Panc1 (cell line): ENCODE measurements around the gene SIK3. TPM values are rescaled to one million over a fixed set of nuclear protein-coding genes. Genes with fewer than 3 reads are reported as not detected.

Source experiments
- ATAC-seq: fragments of 200-7000 bp; cut with Tn5 transposase; 2 replicates; pipeline ENCODE4 v1.9.1; 2020; ENCODE audit warnings: mild to moderate bottlenecking, moderate library complexity
- BruUV-seq: library from RNA; stranded (reverse); fragments of 400-500 nt; replicated peaks from 2 replicates; lab custom pipeline; 2021; lab: Mats Ljungman, UMichigan
- CTCF ChIA-PET: fragments of 300-600 bp; sonication (Branson Sonifier 250); formaldehyde crosslinking; loops from one replicate; lab custom pipeline; 2022; ENCODE audit warnings: antibody characterized with exemption; lab: Charles Lee
- POLR2A ChIA-PET: fragments of 300-600 bp; sonication (Branson Sonifier 250); formaldehyde crosslinking; loops from one replicate; lab custom pipeline; 2022; ENCODE audit warnings: antibody characterized with exemption; lab: Charles Lee
- DNase-seq: peaks from one replicate; pipeline ENCODE4 v3.0.0-alpha.2; 2010; ENCODE audit warnings: low read depth, low spot score
- H3K27ac ChIP-seq: 2 replicates; pipeline ENCODE4 v1.5.1; 2011; ENCODE audit warnings: mild to moderate bottlenecking, low read length, inconsistent platforms
- H3K27me3 ChIP-seq: fragments of 200-500 bp; sonication (Bioruptor generic); 2 replicates; pipeline ENCODE4 v1.6.0; 2014; ENCODE audit warnings: low read length, inconsistent platforms; ENCODE audit not compliant: control insufficient read depth, insufficient read depth
- H3K36me3 ChIP-seq: fragments of 200-500 bp; sonication (Bioruptor generic); 2 replicates; pipeline ENCODE4 v1.5.1; 2014; ENCODE audit warnings: inconsistent platforms, mild to moderate bottlenecking, low read length, moderate library complexity; ENCODE audit not compliant: control insufficient read depth, insufficient read depth
- H3K4me1 ChIP-seq: 2 replicates; pipeline ENCODE4 v1.5.1; 2011; ENCODE audit warnings: inconsistent platforms, mild to moderate bottlenecking, low read length, moderate library complexity; ENCODE audit not compliant: control insufficient read depth, insufficient read depth
- H3K4me3 ChIP-seq, 2 experiments: 2 replicates each; pipeline ENCODE4 v1.5.1; 2011 to 2012; ENCODE audit warnings: low read depth in 2 of 2, low read length in 2 of 2, mild to moderate bottlenecking in 2 of 2, inconsistent platforms in 1 of 2, moderate library complexity in 1 of 2
- H3K9me3 ChIP-seq: fragments of 200-500 bp; sonication (Bioruptor generic); 2 replicates; pipeline ENCODE4 v1.5.1; 2014; ENCODE audit warnings: low read depth, mild to moderate bottlenecking, inconsistent platforms, low read length, moderate library complexity; ENCODE audit not compliant: control insufficient read depth, insufficient read depth
- POLR2AphosphoS5 ChIP-seq: IDR thresholded peaks from 2 replicates; pipeline ENCODE4 v1.6.1; 2012; ENCODE audit warnings: mild to moderate bottlenecking, low read depth, low read length, moderate library complexity
- REST ChIP-seq, 2 experiments: IDR thresholded peaks; 2 replicates each; pipeline ENCODE4 v1.6.1; 2011 to 2012; ENCODE audit warnings: low read depth in 2 of 2, control low read depth in 1 of 2, low read length in 1 of 2, mild to moderate bottlenecking in 1 of 2, moderate library complexity in 1 of 2; ENCODE audit not compliant: insufficient read depth in 1 of 2
- SIN3A ChIP-seq: IDR thresholded peaks from 2 replicates; pipeline ENCODE4 v1.6.1; 2012; ENCODE audit warnings: low read depth, mild to moderate bottlenecking, low read length, moderate library complexity, borderline replicate concordance; ENCODE audit not compliant: insufficient read depth
- TCF7L2 ChIP-seq: IDR thresholded peaks from 2 replicates; pipeline ENCODE4 v1.6.1; 2011; ENCODE audit warnings: mild to moderate bottlenecking, low read depth, low read length, inconsistent platforms
- in situ Hi-C: cut with HindIII; loops from 2 replicates; pipeline ENCODE4 v1.10.0; 2016; ENCODE audit warnings: low sequenced_read_pairs, low pct_unique_long_range_greater_than_20kb
- intact Hi-C: fragments of 100-400 bp; cut with micrococcal nuclease; formaldehyde crosslinking; loops from one replicate; pipeline ENCODE4 v1.10.0; 2022; ENCODE audit not compliant: unreplicated experiment
- total RNA-seq: library from RNA; stranded (reverse); gene quantifications from one replicate; pipeline ENCODE4 v1.2.1, GENCODE V29; 2021; ENCODE audit not compliant: unreplicated experiment
- TF ChIP-seq, protein P1 (sequence below): fragments of 450-650 bp; IDR thresholded peaks from 2 replicates; pipeline ENCODE4 v1.5.1; 2017; ENCODE audit warnings: mild to moderate bottlenecking

SIK3 gene
- total RNA-seq, 1 experiment from 2014 or later = 39.7 TPM

DNA sequence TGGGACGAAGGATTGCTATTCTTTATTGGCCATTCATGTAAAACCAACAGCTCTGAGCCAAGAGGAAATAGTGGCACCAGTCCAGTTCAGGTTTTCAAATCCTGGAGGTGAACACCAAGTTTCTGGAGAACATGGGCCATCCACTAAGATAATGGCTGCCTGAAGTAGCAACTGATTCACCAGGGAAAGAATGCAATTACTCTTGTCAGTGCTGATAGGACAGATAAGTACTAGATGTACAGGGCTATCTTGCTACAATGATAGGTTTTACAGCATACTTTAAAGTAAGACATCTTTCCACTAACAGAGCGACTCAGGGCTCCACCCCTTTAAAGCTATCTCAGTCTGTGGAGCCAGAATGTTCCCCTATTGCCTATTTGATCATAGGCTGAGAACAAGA, 224.0 kb downstream of the SIK3 start:
- Histone ChIP-seq H3K36me3 (no peaks in the 10 kb centered on the region), H3K27me3 (no peaks in the 10 kb centered on the region), H3K4me1 (no peaks in the 10 kb centered on the region), H3K27ac (no peak overlapping the region), H3K4me3 (no peak overlapping the region), H3K9me3 (no peaks in the 10 kb centered on the region)
- POLR2A ChIA-PET = no interaction called here
- no TSS peak for BruUV-seq
- intact Hi-C loops (no loop called here), in situ Hi-C loops (no loop called here)
- DNase-seq (no peak), ATAC-seq (no peak)
- TF ChIP-seq SIN3A (no peak), REST (IDR thresholded peaks at IDR 0.05; ENCODE audit: insufficient read depth in 1 of 2, low read depth in 2 of 2, low read length in 1 of 2) (no peak), POLR2AphosphoS5 (no peak), TCF7L2 (no peak)
- TF ChIP-seq, protein P1, sequence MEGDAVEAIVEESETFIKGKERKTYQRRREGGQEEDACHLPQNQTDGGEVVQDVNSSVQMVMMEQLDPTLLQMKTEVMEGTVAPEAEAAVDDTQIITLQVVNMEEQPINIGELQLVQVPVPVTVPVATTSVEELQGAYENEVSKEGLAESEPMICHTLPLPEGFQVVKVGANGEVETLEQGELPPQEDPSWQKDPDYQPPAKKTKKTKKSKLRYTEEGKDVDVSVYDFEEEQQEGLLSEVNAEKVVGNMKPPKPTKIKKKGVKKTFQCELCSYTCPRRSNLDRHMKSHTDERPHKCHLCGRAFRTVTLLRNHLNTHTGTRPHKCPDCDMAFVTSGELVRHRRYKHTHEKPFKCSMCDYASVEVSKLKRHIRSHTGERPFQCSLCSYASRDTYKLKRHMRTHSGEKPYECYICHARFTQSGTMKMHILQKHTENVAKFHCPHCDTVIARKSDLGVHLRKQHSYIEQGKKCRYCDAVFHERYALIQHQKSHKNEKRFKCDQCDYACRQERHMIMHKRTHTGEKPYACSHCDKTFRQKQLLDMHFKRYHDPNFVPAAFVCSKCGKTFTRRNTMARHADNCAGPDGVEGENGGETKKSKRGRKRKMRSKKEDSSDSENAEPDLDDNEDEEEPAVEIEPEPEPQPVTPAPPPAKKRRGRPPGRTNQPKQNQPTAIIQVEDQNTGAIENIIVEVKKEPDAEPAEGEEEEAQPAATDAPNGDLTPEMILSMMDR = no peak
- CTCF ChIA-PET = no interaction called here

DNA sequence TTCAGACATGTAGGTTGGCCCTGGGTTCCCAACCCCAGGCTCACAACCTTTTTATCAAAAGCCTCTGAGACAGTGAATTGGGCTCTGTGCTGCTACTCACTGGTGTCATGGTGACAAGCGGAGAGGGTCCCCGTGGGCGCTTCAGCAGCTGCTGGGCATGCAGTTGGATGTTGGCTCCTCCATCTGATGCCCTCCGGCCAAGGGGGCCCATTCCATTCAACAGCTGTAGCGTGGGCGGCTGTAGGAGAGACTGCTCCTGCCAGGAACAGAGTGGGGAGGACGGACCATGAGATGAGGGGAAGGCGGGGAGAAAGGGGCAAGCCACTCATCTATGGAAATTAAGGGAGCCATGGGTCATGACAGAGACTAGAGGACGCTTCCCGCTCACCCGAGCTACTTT, 224.8 kb downstream of the SIK3 start:
- Histone ChIP-seq H3K4me3 (no peak overlapping the region), H3K27me3 (no peaks in the 10 kb centered on the region), H3K9me3 (no peaks in the 10 kb centered on the region), H3K4me1 (no peaks in the 10 kb centered on the region), H3K36me3 (no peaks in the 10 kb centered on the region), H3K27ac (no peak overlapping the region)
- in situ Hi-C loops = no loop called here
- TF ChIP-seq TCF7L2 (no peak), POLR2AphosphoS5 (no peak)
- TF ChIP-seq, protein P1 = no peak
- ChIA-PET POLR2A (no interaction called here), CTCF (interaction anchor here (0.5 kb wide), 1 partner anchor 265 kb away, joined by 12 read pairs; no protein-coding TSS in a partner anchor)
- no TSS peak for BruUV-seq
- no peak for DNase-seq
- intact Hi-C loops = no loop called here
- no peak for ATAC-seq
